HepG2 (cell line): ENCODE measurements around the gene EXOC6B. TPM values are rescaled to one million over a fixed set of nuclear protein-coding genes. Genes with fewer than 3 reads are reported as not detected.

ENCODE experiments used
- ATAC-seq: fragments of 200-7000 bp; cut with Tn5 transposase; 3 replicates; pipeline ENCODE4 v1.9.1; 2020; ENCODE audit warnings: mild to moderate bottlenecking, moderate library complexity
- BruUV-seq: library from RNA; stranded (reverse); fragments of 400-500 nt; replicated peaks from 2 replicates; lab custom pipeline; 2021; lab: Mats Ljungman, UMichigan
- CTCF ChIA-PET: fragments of 300-600 bp; formaldehyde crosslinking; extraction: SDS; loops from one replicate; lab custom pipeline; 2021; ENCODE audit warnings: low total read pairs, inconsistent platforms, low intra/inter-chr PET ratio; lab: Yijun Ruan, JAX
- POLR2A ChIA-PET: fragments of 350-600 bp; sonication (Branson Sonifier 250); formaldehyde crosslinking; loops from one replicate; lab custom pipeline; 2020; ENCODE audit warnings: antibody characterized with exemption, inconsistent platforms; lab: Yijun Ruan, JAX
- DNase-seq: peaks from one replicate; pipeline ENCODE4 v3.0.0-alpha.2; 2015; ENCODE audit warnings: low spot score
- FAIRE-seq: peaks from 3 replicates; lab custom pipeline; 2011; peaks lifted over from hg19 to GRCh38; lab: Jason Lieb, UNC
- H2AFZ ChIP-seq: one replicate; pipeline ENCODE4 v1.6.1; 2011; ENCODE audit warnings: low read length, inconsistent platforms
- H3K27ac ChIP-seq: fragments of 300-600 bp; 3 replicates; pipeline ENCODE4 v1.8.0; 2011; ENCODE audit warnings: mixed run types, mild to moderate bottlenecking, mixed read lengths, low read length, inconsistent platforms; ENCODE audit not compliant: insufficient read depth; ENCODE audit errors: extremely low read length
- H3K27me3 ChIP-seq, 2 experiments: fragments of 200-600 bp in 1 of 2; 2 replicates in 1 of 2; 3 replicates in 1 of 2; pipeline versions ENCODE4 v1.6.0 to v1.8.0; 2011; ENCODE audit warnings: low read length in 2 of 2, mild to moderate bottlenecking in 2 of 2, moderate library complexity in 2 of 2, inconsistent platforms in 1 of 2; ENCODE audit not compliant: insufficient read depth in 2 of 2, control insufficient read depth in 1 of 2
- H3K36me3 ChIP-seq, 2 experiments: fragments of 200-600 bp in 1 of 2; replicated peaks in 1 of 2; 2 replicates in 1 of 2; 3 replicates in 1 of 2; pipeline versions ENCODE4 v1.5.1 to v1.8.0; 2011; ENCODE audit warnings: low read length in 2 of 2, inconsistent platforms in 1 of 2; ENCODE audit not compliant: insufficient read depth in 2 of 2, control insufficient read depth in 1 of 2
- H3K4me1 ChIP-seq: 2 replicates; pipeline ENCODE4 v1.5.1; 2012; ENCODE audit warnings: low read length, inconsistent platforms; ENCODE audit not compliant: insufficient read depth
- H3K4me2 ChIP-seq: 2 replicates; pipeline ENCODE4 v1.6.0; 2011; ENCODE audit warnings: low read depth, low read length, inconsistent platforms
- H3K4me3 ChIP-seq, 3 experiments: fragments of 200-600 bp in 1 of 3; sonication (generic), shearing (Covaris generic) in 1 of 3; replicated peaks in 1 of 3; 2 replicates each; pipeline ENCODE4 v1.5.1; 2011 to 2016; ENCODE audit warnings: low read length in 3 of 3, inconsistent platforms in 2 of 3, low read depth in 2 of 3, mild to moderate bottlenecking in 2 of 3, control low read depth in 1 of 3, mixed read lengths in 1 of 3; ENCODE audit not compliant: insufficient read depth in 1 of 3
- H3K79me2 ChIP-seq: one replicate; pipeline ENCODE4 v1.6.1; 2011; ENCODE audit warnings: low read length, inconsistent platforms; ENCODE audit not compliant: insufficient read depth
- H3K9ac ChIP-seq: 2 replicates; pipeline ENCODE4 v1.6.0; 2011; ENCODE audit warnings: mild to moderate bottlenecking, low read depth, low read length, inconsistent platforms; ENCODE audit not compliant: insufficient read depth
- H3K9me3 ChIP-seq: 2 replicates; pipeline ENCODE4 v1.5.1; 2012; ENCODE audit warnings: mild to moderate bottlenecking, low read length
- H4K20me1 ChIP-seq: 2 replicates; pipeline ENCODE4 v1.6.0; 2011; ENCODE audit warnings: inconsistent platforms, mild to moderate bottlenecking, low read length, moderate library complexity; ENCODE audit not compliant: insufficient read depth
- FOSL2 ChIP-seq: sonication (generic); formaldehyde crosslinking; IDR thresholded peaks from 2 replicates; pipeline ENCODE4 v1.4.0; 2020; ENCODE audit warnings: missing genetic modification reagents
- FOXJ3 ChIP-seq: sonication (generic); formaldehyde crosslinking; IDR thresholded peaks from 2 replicates; pipeline ENCODE4 v1.4.0; 2020; ENCODE audit warnings: missing genetic modification reagents, mild to moderate bottlenecking, borderline replicate concordance
- MIXL1 ChIP-seq: IDR thresholded peaks from 2 replicates; pipeline ENCODE4 v1.6.1; 2016
- NFE2L2 ChIP-seq: fragments of 150-350 bp; IDR thresholded peaks from 2 replicates; pipeline ENCODE4 v1.6.1; 2014; ENCODE audit warnings: low read length
- ZNF143 ChIP-seq: sonication (generic); formaldehyde crosslinking; IDR thresholded peaks from 2 replicates; pipeline ENCODE4 v1.4.0; 2020; ENCODE audit warnings: missing genetic modification reagents
- ZNF616 ChIP-seq: sonication (generic); formaldehyde crosslinking; IDR thresholded peaks from 2 replicates; pipeline ENCODE4 v1.5.0; 2020; ENCODE audit warnings: low read depth, mild to moderate bottlenecking, missing genetic modification reagents
- ZNF883 ChIP-seq: sonication (generic); formaldehyde crosslinking; IDR thresholded peaks from 2 replicates; pipeline ENCODE4 v1.5.1; 2020; ENCODE audit warnings: mild to moderate bottlenecking, missing genetic modification reagents; ENCODE audit errors: not compliant biosample characterization
- ZSCAN20 ChIP-seq: sonication (generic); formaldehyde crosslinking; IDR thresholded peaks from 2 replicates; pipeline ENCODE4 v1.4.0; 2020; ENCODE audit warnings: missing genetic modification reagents, mild to moderate bottlenecking, borderline replicate concordance
- WGBS: methylation state at CpG from one replicate; pipeline ENCODE4 v1.1.6; 2017; ENCODE audit warnings: low lambda C conversion rate; 5-methylcytosine and 5-hydroxymethylcytosine counted together
- in situ Hi-C: cut with HindIII; loops from 2 replicates; pipeline ENCODE4 v1.10.0; 2017; ENCODE audit warnings: low pct_unique_long_range_greater_than_20kb; ENCODE audit not compliant: extremely low pct_ligation_motif_present
- intact Hi-C: fragments of 100-400 bp; cut with micrococcal nuclease; formaldehyde crosslinking; loops from one replicate; pipeline ENCODE4 v1.10.0; 2022; ENCODE audit not compliant: unreplicated experiment
- polyA plus RNA-seq, 8 experiments: library from polyadenylated mRNA; depleted of rRNA in 3 of 8; stranded (reverse) in 7 of 8; unstranded in 1 of 8; fragments of >200 nt; fragmentation: Illumina TruSeq in 4 of 8; extraction: Trizol in 4 of 8; gene quantifications; 2 replicates each; pipeline versions ENCODE4 v1.2.1 to v1.2.3, GENCODE V29; 2011 to 2016; ENCODE audit warnings: low read depth in 4 of 8, missing spikeins in 1 of 8, mixed read lengths in 1 of 8; ENCODE audit not compliant: insufficient read depth in 1 of 8
- total RNA-seq, 5 experiments: library from RNA; depleted of rRNA; stranded (reverse); fragments of >200 nt; fragmentation: Illumina TruSeq; extraction: Trizol; gene quantifications; 2 replicates each; pipeline ENCODE4 v1.2.3, GENCODE V29; 2016; ENCODE audit warnings: low read depth in 1 of 5
- TF ChIP-seq, protein P1 (sequence below): IDR thresholded peaks from 2 replicates; pipeline ENCODE4 v1.6.1; 2016; ENCODE audit warnings: low read depth
- TF ChIP-seq, protein P2 (sequence below): sonication (generic); formaldehyde crosslinking; IDR thresholded peaks from 2 replicates; pipeline ENCODE4 v1.5.0; 2020; ENCODE audit warnings: missing genetic modification reagents, mild to moderate bottlenecking, borderline replicate concordance
- TF ChIP-seq, protein P3 (sequence below): sonication (generic); formaldehyde crosslinking; IDR thresholded peaks from 2 replicates; pipeline ENCODE4 v1.4.0; 2020; ENCODE audit warnings: mild to moderate bottlenecking, missing genetic modification reagents

Gene EXOC6B
- total and polyA plus RNA-seq, 2 of the 13 experiments (the other 11 are each of a cell fraction or from before 2014, with no cell fraction given): 9.1 to 15.9 TPM

DNA sequence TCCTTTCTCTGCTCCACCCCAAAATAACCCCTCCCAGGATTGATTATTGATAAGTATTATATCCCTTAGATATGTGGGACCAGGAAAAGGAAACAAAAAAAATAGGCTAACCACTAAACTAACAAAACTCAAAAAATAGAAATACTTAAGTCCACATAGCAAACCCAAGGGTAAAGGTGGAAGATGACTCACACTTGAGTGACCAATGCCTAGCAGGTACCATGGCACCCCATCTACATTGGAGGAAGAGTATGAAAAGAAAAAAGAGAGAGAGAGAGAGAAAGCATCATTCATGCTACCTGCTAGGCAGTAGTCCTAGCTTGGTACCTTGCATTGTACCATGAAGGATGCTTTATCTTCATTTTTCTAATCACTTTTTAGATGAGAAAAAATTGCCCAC lies 6.3 kb downstream of the EXOC6B start:
- ATAC-seq: no peak
- ChIA-PET CTCF (no interaction called here), POLR2A (interaction anchor here (1.2 kb wide), 1 partner anchor 43 kb away, joined by 3 read pairs; no protein-coding TSS in a partner anchor)
- H3K4me2 ChIP-seq: no peak overlapping the region
- H3K36me3 ChIP-seq: no peaks in the 10 kb centered on the region
- no peak overlapping the region for H2AFZ ChIP-seq
- no peak for DNase-seq
- no peaks in the 10 kb centered on the region for H3K27me3 ChIP-seq
- TF ChIP-seq, protein P1, sequence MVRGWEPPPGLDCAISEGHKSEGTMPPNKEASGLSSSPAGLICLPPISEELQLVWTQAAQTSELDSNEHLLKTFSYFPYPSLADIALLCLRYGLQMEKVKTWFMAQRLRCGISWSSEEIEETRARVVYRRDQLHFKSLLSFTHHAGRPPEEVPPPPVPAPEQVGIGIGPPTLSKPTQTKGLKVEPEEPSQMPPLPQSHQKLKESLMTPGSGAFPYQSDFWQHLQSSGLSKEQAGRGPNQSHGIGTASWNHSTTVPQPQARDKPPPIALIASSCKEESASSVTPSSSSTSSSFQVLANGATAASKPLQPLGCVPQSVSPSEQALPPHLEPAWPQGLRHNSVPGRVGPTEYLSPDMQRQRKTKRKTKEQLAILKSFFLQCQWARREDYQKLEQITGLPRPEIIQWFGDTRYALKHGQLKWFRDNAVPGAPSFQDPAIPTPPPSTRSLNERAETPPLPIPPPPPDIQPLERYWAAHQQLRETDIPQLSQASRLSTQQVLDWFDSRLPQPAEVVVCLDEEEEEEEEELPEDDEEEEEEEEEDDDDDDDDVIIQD (CRISPR knock-in tag): peak; percentile 32; the same call in 1 of the 2 replicates
- TF ChIP-seq FOSL2 (CRISPR knock-in tag) (peak; percentile 57), ZNF616 (CRISPR knock-in tag) (no peak)
- no peak overlapping the region for H3K9ac ChIP-seq
- no peak for FAIRE-seq
- H3K27ac ChIP-seq: no peak overlapping the region
- H4K20me1 ChIP-seq: no peaks in the 10 kb centered on the region
- H3K9me3 ChIP-seq: no peaks in the 10 kb centered on the region
- peaks cover 28% of the 10 kb centered on the region for H3K4me1 ChIP-seq
- no TSS peak for BruUV-seq
- in situ Hi-C loops: no loop called here
- H3K79me2 ChIP-seq: peaks cover 14% of the 10 kb centered on the region
- intact Hi-C loops: loop anchor here (5.0 kb wide), 1 partner anchor 47 kb away; no protein-coding TSS in a partner anchor
- no peak overlapping the region for H3K4me3 ChIP-seq

DNA sequence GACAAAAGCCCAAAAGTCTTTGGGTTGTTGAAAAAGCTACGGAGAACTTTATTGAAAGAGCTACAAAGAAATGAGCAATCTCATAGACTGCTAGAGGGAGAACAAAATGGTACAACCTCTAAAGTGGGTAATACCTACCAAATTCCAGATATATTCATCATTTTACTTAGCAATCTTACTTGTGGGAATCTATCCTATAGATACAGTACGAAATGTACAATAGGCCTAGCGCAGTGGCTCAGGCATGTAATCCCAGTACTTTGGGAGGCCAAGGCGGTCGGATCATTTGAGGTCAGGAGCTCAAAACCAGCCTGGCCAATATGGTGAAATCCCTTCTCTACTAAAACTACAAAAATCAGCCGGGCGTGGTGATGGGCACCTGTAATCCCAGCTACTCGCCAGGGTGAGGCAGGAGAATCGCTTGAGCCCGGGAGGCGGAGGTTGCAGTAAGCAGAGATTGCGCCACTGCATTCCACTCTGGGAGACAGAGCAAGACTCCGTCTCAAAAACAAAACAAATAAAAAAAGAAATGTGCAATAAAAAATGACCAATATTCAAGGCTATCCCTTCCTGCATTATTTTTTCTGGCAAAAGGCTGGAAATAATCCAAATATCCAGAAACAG lies 10.1 kb downstream of the EXOC6B start:
- Histone ChIP-seq H4K20me1 (no peaks in the 10 kb centered on the region), H2AFZ (no peak overlapping the region), H3K4me2 (peak overlapping the region; percentile 28), H3K27me3 (no peaks in the 10 kb centered on the region), H3K9ac (no peak overlapping the region), H3K4me1 (peaks cover 8% of the 10 kb centered on the region; the same call in 1 of the 2 replicates), H3K9me3 (no peaks in the 10 kb centered on the region), H3K4me3 (no peak overlapping the region), H3K36me3 (no peaks in the 10 kb centered on the region), H3K79me2 (peaks cover 3% of the 10 kb centered on the region), H3K27ac (no peak overlapping the region)
- 40% methylated on average over 13 of the region's 13 CpGs for WGBS
- ATAC-seq (peak; percentile 80), DNase-seq (peak; percentile 83), FAIRE-seq (peak; percentile 57)
- no TSS peak for BruUV-seq
- in situ Hi-C loops (no loop called here), intact Hi-C loops (loop anchor here (1.0 to 5.0 kb wide), 2 partner anchors 43 to 47 kb away; no protein-coding TSS in a partner anchor)
- ChIA-PET POLR2A (interaction anchor here (0.7 to 0.9 kb wide), 2 partner anchors 46 to 72 kb away, joined by 3 read pairs; no protein-coding TSS in a partner anchor), CTCF (interaction anchor here (1.0 to 1.5 kb wide), 3 partner anchors 43 to 46 kb away, joined by 4 to 12 read pairs (median 10); no protein-coding TSS in a partner anchor)
- TF ChIP-seq NFE2L2 (no peak), MIXL1 (CRISPR knock-in tag) (no peak), ZNF143 (no peak), ZNF883 (CRISPR knock-in tag) (no peak), ZSCAN20 (no peak), FOXJ3 (CRISPR knock-in tag) (no peak)
- TF ChIP-seq, protein P2, sequence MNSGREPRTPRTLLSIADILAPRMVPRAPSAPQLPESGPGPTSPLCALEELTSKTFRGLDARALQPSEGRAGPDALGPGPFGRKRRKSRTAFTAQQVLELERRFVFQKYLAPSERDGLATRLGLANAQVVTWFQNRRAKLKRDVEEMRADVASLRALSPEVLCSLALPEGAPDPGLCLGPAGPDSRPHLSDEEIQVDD (CRISPR knock-in tag): no peak
- TF ChIP-seq, protein P3, sequence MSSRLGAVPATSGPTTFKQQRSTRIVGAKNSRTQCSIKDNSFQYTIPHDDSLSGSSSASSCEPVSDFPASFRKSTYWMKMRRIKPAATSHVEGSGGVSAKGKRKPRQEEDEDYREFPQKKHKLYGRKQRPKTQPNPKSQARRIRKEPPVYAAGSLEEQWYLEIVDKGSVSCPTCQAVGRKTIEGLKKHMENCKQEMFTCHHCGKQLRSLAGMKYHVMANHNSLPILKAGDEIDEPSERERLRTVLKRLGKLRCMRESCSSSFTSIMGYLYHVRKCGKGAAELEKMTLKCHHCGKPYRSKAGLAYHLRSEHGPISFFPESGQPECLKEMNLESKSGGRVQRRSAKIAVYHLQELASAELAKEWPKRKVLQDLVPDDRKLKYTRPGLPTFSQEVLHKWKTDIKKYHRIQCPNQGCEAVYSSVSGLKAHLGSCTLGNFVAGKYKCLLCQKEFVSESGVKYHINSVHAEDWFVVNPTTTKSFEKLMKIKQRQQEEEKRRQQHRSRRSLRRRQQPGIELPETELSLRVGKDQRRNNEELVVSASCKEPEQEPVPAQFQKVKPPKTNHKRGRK (CRISPR knock-in tag): no peak
